ENCODE results near the gene PNPLA8.

DNA sequence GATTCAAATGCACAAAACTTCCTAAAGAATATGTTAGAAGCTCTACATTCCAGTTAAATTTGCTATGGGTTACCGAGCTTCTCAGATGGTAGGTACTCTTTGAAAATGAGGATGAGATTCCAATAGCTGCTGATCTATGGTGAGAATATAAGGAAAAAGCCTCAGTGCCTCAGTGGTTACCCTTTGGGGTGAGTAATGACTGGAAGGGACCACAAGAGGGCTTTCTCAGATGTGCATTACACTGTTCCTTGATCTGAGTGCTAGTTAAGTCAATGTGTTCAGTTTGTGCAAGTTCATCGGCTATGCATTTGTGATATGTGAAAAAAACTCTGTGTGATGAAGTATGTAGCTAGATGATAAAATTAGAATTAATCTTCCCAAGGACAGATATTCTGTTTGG lies 73.2 kb downstream of the PNPLA8 start:
- TF ChIP-seq, protein P1, sequence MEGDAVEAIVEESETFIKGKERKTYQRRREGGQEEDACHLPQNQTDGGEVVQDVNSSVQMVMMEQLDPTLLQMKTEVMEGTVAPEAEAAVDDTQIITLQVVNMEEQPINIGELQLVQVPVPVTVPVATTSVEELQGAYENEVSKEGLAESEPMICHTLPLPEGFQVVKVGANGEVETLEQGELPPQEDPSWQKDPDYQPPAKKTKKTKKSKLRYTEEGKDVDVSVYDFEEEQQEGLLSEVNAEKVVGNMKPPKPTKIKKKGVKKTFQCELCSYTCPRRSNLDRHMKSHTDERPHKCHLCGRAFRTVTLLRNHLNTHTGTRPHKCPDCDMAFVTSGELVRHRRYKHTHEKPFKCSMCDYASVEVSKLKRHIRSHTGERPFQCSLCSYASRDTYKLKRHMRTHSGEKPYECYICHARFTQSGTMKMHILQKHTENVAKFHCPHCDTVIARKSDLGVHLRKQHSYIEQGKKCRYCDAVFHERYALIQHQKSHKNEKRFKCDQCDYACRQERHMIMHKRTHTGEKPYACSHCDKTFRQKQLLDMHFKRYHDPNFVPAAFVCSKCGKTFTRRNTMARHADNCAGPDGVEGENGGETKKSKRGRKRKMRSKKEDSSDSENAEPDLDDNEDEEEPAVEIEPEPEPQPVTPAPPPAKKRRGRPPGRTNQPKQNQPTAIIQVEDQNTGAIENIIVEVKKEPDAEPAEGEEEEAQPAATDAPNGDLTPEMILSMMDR (IDR thresholded peaks at IDR 0.05; ENCODE audit: insufficient read depth, low read length, poor library complexity, severe bottlenecking) = peak; percentile 55
- TF ChIP-seq EZH2phosphoT487 (conservative IDR thresholded peaks at IDR 0.05; ENCODE audit: low read length) = no peak

All from SU-DHL-6 (cell line).